Trophoblast cell (in vitro differentiated cells and primary cell): ENCODE results near the gene FANCC.

Source experiments
- DNase-seq, 2 donors: peaks; one replicate each; pipeline ENCODE4 v3.0.0-alpha.2; 2016
- H2AFZ ChIP-seq: 2 replicates; pipeline ENCODE4 v1.6.1; 2013; ENCODE audit warnings: low read length, moderate library complexity, mild to moderate bottlenecking; ENCODE audit not compliant: insufficient read depth, poor library complexity
- H2AK5ac ChIP-seq: 2 replicates; pipeline ENCODE4 v1.6.1; 2013; ENCODE audit warnings: mild to moderate bottlenecking, low read length
- H2BK120ac ChIP-seq: 2 replicates; pipeline ENCODE4 v1.6.1; 2013; ENCODE audit warnings: low read length, mild to moderate bottlenecking, moderate library complexity; ENCODE audit not compliant: insufficient read depth, poor library complexity
- H2BK12ac ChIP-seq: 2 replicates; pipeline ENCODE4 v1.6.1; 2013; ENCODE audit warnings: mild to moderate bottlenecking, low read length, moderate library complexity
- H2BK5ac ChIP-seq: 2 replicates; pipeline ENCODE4 v1.6.1; 2013; ENCODE audit warnings: low read length, low read depth, moderate library complexity, mild to moderate bottlenecking; ENCODE audit not compliant: poor library complexity
- H3K14ac ChIP-seq: 2 replicates; pipeline ENCODE4 v1.6.1; 2013; ENCODE audit warnings: mild to moderate bottlenecking, low read length
- H3K18ac ChIP-seq: 2 replicates; pipeline ENCODE4 v1.6.1; 2013; ENCODE audit warnings: mild to moderate bottlenecking, low read length
- H3K23ac ChIP-seq: 2 replicates; pipeline ENCODE4 v1.6.1; 2013; ENCODE audit warnings: low read length
- H3K27ac ChIP-seq: 2 replicates; pipeline ENCODE4 v1.5.1; 2013; ENCODE audit warnings: low read depth, mild to moderate bottlenecking, inconsistent platforms, low read length, moderate library complexity
- H3K27me3 ChIP-seq: 2 replicates; pipeline ENCODE4 v1.6.1; 2013; ENCODE audit warnings: inconsistent platforms, mild to moderate bottlenecking, low read length, moderate library complexity; ENCODE audit not compliant: insufficient read depth
- H3K36me3 ChIP-seq, 2 experiments: 1 replicate in 1 of 2; 2 replicates in 1 of 2; pipeline ENCODE4 v1.6.1; 2013; ENCODE audit warnings: low read length in 2 of 2, mild to moderate bottlenecking in 2 of 2, moderate library complexity in 1 of 2; ENCODE audit not compliant: insufficient read depth in 2 of 2, control insufficient read depth in 1 of 2
- H3K4ac ChIP-seq: 2 replicates; pipeline ENCODE4 v1.6.1; 2013; ENCODE audit warnings: low read depth, mild to moderate bottlenecking, low read length, moderate library complexity
- H3K4me1 ChIP-seq, 2 experiments: 1 replicate in 1 of 2; 2 replicates in 1 of 2; pipeline ENCODE4 v1.6.1; 2013; ENCODE audit warnings: low read length in 2 of 2, mild to moderate bottlenecking in 2 of 2, moderate library complexity in 1 of 2; ENCODE audit not compliant: insufficient read depth in 2 of 2, control insufficient read depth in 1 of 2
- H3K4me2 ChIP-seq: 2 replicates; pipeline ENCODE4 v1.6.1; 2013; ENCODE audit warnings: inconsistent platforms, mild to moderate bottlenecking, low read length, moderate library complexity
- H3K4me3 ChIP-seq: 2 replicates; pipeline ENCODE4 v1.5.1; 2013; ENCODE audit warnings: mild to moderate bottlenecking, low read depth, low read length, inconsistent platforms
- H3K79me1 ChIP-seq: one replicate; pipeline ENCODE4 v1.6.1; 2013; ENCODE audit warnings: low read length
- H3K79me2 ChIP-seq: 2 replicates; pipeline ENCODE4 v1.6.1; 2013; ENCODE audit warnings: low read length, mild to moderate bottlenecking; ENCODE audit not compliant: control insufficient read depth, insufficient read depth, poor library complexity
- H3K9ac ChIP-seq: 2 replicates; pipeline ENCODE4 v1.6.1; 2013; ENCODE audit warnings: mild to moderate bottlenecking, low read length
- H3K9me3 ChIP-seq: 2 replicates; pipeline ENCODE4 v1.6.1; 2013; ENCODE audit warnings: low read depth, mild to moderate bottlenecking, control low read depth, inconsistent platforms, low read length; ENCODE audit not compliant: insufficient read depth
- H4K12ac ChIP-seq: 2 replicates; pipeline ENCODE4 v1.6.1; 2013; ENCODE audit warnings: low read depth, mild to moderate bottlenecking, low read length, moderate library complexity
- H4K8ac ChIP-seq: 2 replicates; pipeline ENCODE4 v1.6.1; 2013; ENCODE audit warnings: low read depth, mild to moderate bottlenecking, low read length, moderate library complexity
- H4K91ac ChIP-seq: one replicate; pipeline ENCODE4 v1.6.1; 2013; ENCODE audit warnings: low read depth, mild to moderate bottlenecking, low read length, moderate library complexity
- WGBS: extraction: QIAGEN DNeasy Blood & Tissue Kit; methylation state at CpG from one replicate; pipeline ENCODE4 v1.1.7; 2013; ENCODE audit warnings: missing lambda C conversion rate; ENCODE audit not compliant: insufficient read length, insufficient coverage; ENCODE audit errors: extremely low coverage; 5-methylcytosine and 5-hydroxymethylcytosine counted together

The FANCC gene

GRCh38 chr9:95067057-95067456 is 250.5 kb downstream of the FANCC start:
- no CpG with 5 or more reads among the region's 6 CpGs for WGBS
- H3K79me1 ChIP-seq: no peaks in the 10 kb centered on the region

GRCh38 chr9:95065224-95065623 is 252.3 kb downstream of the FANCC start:
- Histone ChIP-seq H3K18ac (no peak overlapping the region), H2BK12ac (no peak overlapping the region), H4K12ac (no peak overlapping the region), H2BK120ac (no peak overlapping the region), H3K4me1 (peaks cover 0 to 5% of the 10 kb centered on the region in 2 experiments), H3K27ac (no peak overlapping the region), H3K4me2 (no peak overlapping the region), H3K14ac (no peak overlapping the region), H3K4ac (no peak overlapping the region), H3K79me1 (no peaks in the 10 kb centered on the region), H3K79me2 (no peaks in the 10 kb centered on the region), H3K9ac (no peak overlapping the region), H4K8ac (no peak overlapping the region), H3K9me3 (no peaks in the 10 kb centered on the region), H4K91ac (no peak overlapping the region), H3K23ac (no peak overlapping the region), H2BK5ac (no peak overlapping the region), H2AK5ac (no peak overlapping the region), H2AFZ (no peak overlapping the region), H3K4me3 (no peak overlapping the region), H3K27me3 (no peaks in the 10 kb centered on the region), H3K36me3 (peaks cover 30 to 42% of the 10 kb centered on the region in 2 experiments)
- DNase-seq: no peak
- WGBS: no CpG with 5 or more reads among the region's 11 CpGs

More at GRCh38 chr9:95067057-95067456, 250.5 kb downstream of the FANCC start:
- Histone ChIP-seq H4K12ac (no peak overlapping the region), H3K27ac (no peak overlapping the region), H3K14ac (no peak overlapping the region), H3K79me2 (no peaks in the 10 kb centered on the region), H3K27me3 (no peaks in the 10 kb centered on the region), H2BK120ac (no peak overlapping the region), H3K9ac (no peak overlapping the region), H2AK5ac (no peak overlapping the region), H2BK12ac (no peak overlapping the region), H2BK5ac (no peak overlapping the region), H3K9me3 (peaks cover 2% of the 10 kb centered on the region), H4K91ac (no peak overlapping the region), H2AFZ (no peak overlapping the region), H3K4ac (no peak overlapping the region), H3K4me3 (peak overlapping the region; percentile 18), H4K8ac (no peak overlapping the region), H3K4me2 (no peak overlapping the region), H3K18ac (no peak overlapping the region), H3K36me3 (peaks cover 35 to 41% of the 10 kb centered on the region in 2 experiments), H3K4me1 (peaks cover 0 to 5% of the 10 kb centered on the region in 2 experiments), H3K23ac (no peak overlapping the region)
- no peak for DNase-seq

GRCh38 chr9:95063300-95063699 is 254.2 kb downstream of the FANCC start:
- no peaks in the 10 kb centered on the region for H3K27me3 ChIP-seq
- no peak overlapping the region for H3K23ac ChIP-seq
- H3K36me3 ChIP-seq: peaks cover 30 to 40% of the 10 kb centered on the region in 2 experiments
- no peak overlapping the region for H2BK12ac ChIP-seq
- no peak overlapping the region for H2BK5ac ChIP-seq
- no peak overlapping the region for H4K91ac ChIP-seq
- H3K4me2 ChIP-seq: no peak overlapping the region
- no peak overlapping the region for H4K12ac ChIP-seq
- no peaks in the 10 kb centered on the region for H3K9me3 ChIP-seq
- no peaks in the 10 kb centered on the region for H3K79me1 ChIP-seq
- H2AFZ ChIP-seq: no peak overlapping the region
- WGBS: no CpG with 5 or more reads among the region's 10 CpGs
- H2AK5ac ChIP-seq: no peak overlapping the region
- H3K4me1 ChIP-seq: peaks cover 2 to 4% of the 10 kb centered on the region in 2 experiments
- no peaks in the 10 kb centered on the region for H3K79me2 ChIP-seq
- H3K27ac ChIP-seq: no peak overlapping the region
- H3K9ac ChIP-seq: no peak overlapping the region
- H3K18ac ChIP-seq: no peak overlapping the region
- no peak overlapping the region for H3K14ac ChIP-seq
- H3K4me3 ChIP-seq: no peak overlapping the region
- DNase-seq: no peak
- no peak overlapping the region for H4K8ac ChIP-seq
- no peak overlapping the region for H3K4ac ChIP-seq
- H2BK120ac ChIP-seq: no peak overlapping the region

- Histone ChIP-seq H3K27me3 (no peaks in the 10 kb centered on the region), H4K8ac (no peak overlapping the region), H3K27ac (no peak overlapping the region), H3K4me1 (peaks cover 2 to 5% of the 10 kb centered on the region in 2 experiments), H2AFZ (no peak overlapping the region), H2BK12ac (no peak overlapping the region), H3K4me2 (no peak overlapping the region), H3K23ac (no peak overlapping the region), H3K14ac (no peak overlapping the region), H3K9me3 (no peaks in the 10 kb centered on the region), H4K12ac (no peak overlapping the region), H2AK5ac (no peak overlapping the region), H3K36me3 (peaks cover 30 to 40% of the 10 kb centered on the region in 2 experiments), H2BK120ac (no peak overlapping the region), H3K9ac (no peak overlapping the region), H3K18ac (no peak overlapping the region), H3K4ac (no peak overlapping the region), H4K91ac (no peak overlapping the region), H3K4me3 (no peak overlapping the region), H3K79me1 (no peaks in the 10 kb centered on the region), H2BK5ac (no peak overlapping the region), H3K79me2 (no peaks in the 10 kb centered on the region)
- no peak for DNase-seq
- WGBS: no CpG with 5 or more reads among the region's 7 CpGs
Observed at GRCh38 chr9:95062596-95063065, 254.9 kb downstream of the FANCC start.
